OCI-LY3 (cell line): Measurements from ENCODE around the gene SPEM2.

Experiments
- H2AFZ ChIP-seq: fragments of 200-600, 300-600 bp; shearing (Covaris generic); 2 replicates; pipeline ENCODE4 v1.6.0; 2014; ENCODE audit warnings: antibody characterized with exemption, low read depth, low read length
- H3K27ac ChIP-seq: fragments of 200-600, 300-600 bp; sonication (generic); 2 replicates; pipeline ENCODE4 v1.5.1; 2014; ENCODE audit warnings: mild to moderate bottlenecking, low read length, moderate library complexity, mixed read lengths
- H3K27me3 ChIP-seq: fragments of 200-600, 300-600 bp; sonication (generic); 2 replicates; pipeline ENCODE4 v1.6.1; 2014; ENCODE audit warnings: low read depth, low read length, mixed read lengths
- H3K36me3 ChIP-seq: fragments of 200-600, 300-600 bp; sonication (generic); replicated peaks from 2 replicates; pipeline ENCODE3; 2014; ENCODE audit warnings: low read depth, low read length, mixed read lengths
- H3K4me1 ChIP-seq: fragments of 300-600, 200-600 bp; sonication (generic); 2 replicates; pipeline ENCODE4 v1.6.1; 2014; ENCODE audit warnings: low read length, mixed read lengths
- H3K4me2 ChIP-seq: fragments of 200-600, 300-600 bp; sonication (generic); 2 replicates; pipeline ENCODE4 v1.6.1; 2014; ENCODE audit warnings: low read length, mixed read lengths
- H3K4me3 ChIP-seq: fragments of 300-600, 200-600 bp; sonication (generic); 2 replicates; pipeline ENCODE4 v1.5.1; 2014; ENCODE audit warnings: antibody characterized with exemption, mild to moderate bottlenecking, low read length, moderate library complexity
- H3K79me2 ChIP-seq: fragments of 300-600, 200-600 bp; shearing (Covaris generic); 2 replicates; pipeline ENCODE4 v1.6.1; 2014; ENCODE audit warnings: mild to moderate bottlenecking, low read length, mixed read lengths
- H3K9ac ChIP-seq: fragments of 300-600, 200-600 bp; shearing (Covaris generic); 2 replicates; pipeline ENCODE4 v1.6.0; 2014; ENCODE audit warnings: mild to moderate bottlenecking, low read length, moderate library complexity
- H3K9me3 ChIP-seq: fragments of 200-600, 300-600 bp; shearing (Covaris generic); 2 replicates; pipeline ENCODE4 v1.6.1; 2014; ENCODE audit warnings: low read length, mixed read lengths; ENCODE audit not compliant: insufficient read depth
- H4K20me1 ChIP-seq: fragments of 200-600, 300-600 bp; sonication (generic); 2 replicates; pipeline ENCODE4 v1.6.1; 2016; ENCODE audit warnings: low read length, mixed read lengths; ENCODE audit not compliant: insufficient read depth
- EZH2phosphoT487 ChIP-seq: fragments of 200-600 bp; shearing (Covaris generic); IDR thresholded peaks from 2 replicates; pipeline ENCODE4 v1.6.1; 2018; ENCODE audit warnings: antibody characterized with exemption, mixed run types, low read depth
- TF ChIP-seq, protein P1 (sequence below): fragments of 200-600, 300-600 bp; sonication (generic); IDR thresholded peaks from 2 replicates; pipeline ENCODE4 v1.5.1; 2014; ENCODE audit warnings: antibody characterized with exemption, low read length, low read depth

The SPEM2 gene

DNA sequence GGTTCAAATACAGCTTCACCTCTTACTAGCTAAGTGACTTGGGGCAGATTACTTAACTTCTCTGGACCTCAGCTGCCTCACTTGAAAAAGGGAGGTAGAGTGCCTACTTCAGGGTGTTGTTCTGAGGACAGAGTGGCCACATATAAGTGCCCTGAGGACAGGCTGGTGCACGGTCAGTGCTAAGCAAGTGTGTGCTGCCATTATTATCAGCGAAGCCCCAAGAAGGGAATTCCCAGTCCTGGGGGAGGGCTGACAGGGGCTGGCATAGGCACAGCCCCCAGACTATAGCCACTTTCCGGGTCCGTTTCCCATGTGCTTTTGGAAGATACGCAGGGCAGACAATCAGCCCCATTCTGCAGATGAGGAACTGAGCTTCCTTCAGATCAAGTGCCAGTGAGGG is 51.5 kb downstream of the SPEM2 start:
- Histone ChIP-seq H3K27me3 (no peaks in the 10 kb centered on the region), H3K9ac (no peak overlapping the region), H4K20me1 (peaks cover 19% of the 10 kb centered on the region; the same call in 1 of the 2 replicates), H3K4me3 (no peak overlapping the region), H3K27ac (no peak overlapping the region), H3K36me3 (no peaks in the 10 kb centered on the region), H3K9me3 (no peaks in the 10 kb centered on the region), H3K4me1 (peaks cover 10% of the 10 kb centered on the region; the same call in 1 of the 2 replicates), H3K4me2 (no peak overlapping the region), H2AFZ (no peak overlapping the region), H3K79me2 (peaks cover 47% of the 10 kb centered on the region)
- no peak for TF ChIP-seq EZH2phosphoT487
- TF ChIP-seq, protein P1, sequence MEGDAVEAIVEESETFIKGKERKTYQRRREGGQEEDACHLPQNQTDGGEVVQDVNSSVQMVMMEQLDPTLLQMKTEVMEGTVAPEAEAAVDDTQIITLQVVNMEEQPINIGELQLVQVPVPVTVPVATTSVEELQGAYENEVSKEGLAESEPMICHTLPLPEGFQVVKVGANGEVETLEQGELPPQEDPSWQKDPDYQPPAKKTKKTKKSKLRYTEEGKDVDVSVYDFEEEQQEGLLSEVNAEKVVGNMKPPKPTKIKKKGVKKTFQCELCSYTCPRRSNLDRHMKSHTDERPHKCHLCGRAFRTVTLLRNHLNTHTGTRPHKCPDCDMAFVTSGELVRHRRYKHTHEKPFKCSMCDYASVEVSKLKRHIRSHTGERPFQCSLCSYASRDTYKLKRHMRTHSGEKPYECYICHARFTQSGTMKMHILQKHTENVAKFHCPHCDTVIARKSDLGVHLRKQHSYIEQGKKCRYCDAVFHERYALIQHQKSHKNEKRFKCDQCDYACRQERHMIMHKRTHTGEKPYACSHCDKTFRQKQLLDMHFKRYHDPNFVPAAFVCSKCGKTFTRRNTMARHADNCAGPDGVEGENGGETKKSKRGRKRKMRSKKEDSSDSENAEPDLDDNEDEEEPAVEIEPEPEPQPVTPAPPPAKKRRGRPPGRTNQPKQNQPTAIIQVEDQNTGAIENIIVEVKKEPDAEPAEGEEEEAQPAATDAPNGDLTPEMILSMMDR: no peak
